HG03457 (cell line): ENCODE data around the gene MXRA8.
A peak's percentile ranks its signal among the peaks of the same experiment; 100 is the strongest.

Source experiments
- ATAC-seq: cut with Tn5 transposase; IDR thresholded peaks from one replicate; pipeline ENCODE4 v1.9.1; 2021; ENCODE audit warnings: moderate number of reproducible peaks; ENCODE audit not compliant: unreplicated experiment

The MXRA8 gene

DNA sequence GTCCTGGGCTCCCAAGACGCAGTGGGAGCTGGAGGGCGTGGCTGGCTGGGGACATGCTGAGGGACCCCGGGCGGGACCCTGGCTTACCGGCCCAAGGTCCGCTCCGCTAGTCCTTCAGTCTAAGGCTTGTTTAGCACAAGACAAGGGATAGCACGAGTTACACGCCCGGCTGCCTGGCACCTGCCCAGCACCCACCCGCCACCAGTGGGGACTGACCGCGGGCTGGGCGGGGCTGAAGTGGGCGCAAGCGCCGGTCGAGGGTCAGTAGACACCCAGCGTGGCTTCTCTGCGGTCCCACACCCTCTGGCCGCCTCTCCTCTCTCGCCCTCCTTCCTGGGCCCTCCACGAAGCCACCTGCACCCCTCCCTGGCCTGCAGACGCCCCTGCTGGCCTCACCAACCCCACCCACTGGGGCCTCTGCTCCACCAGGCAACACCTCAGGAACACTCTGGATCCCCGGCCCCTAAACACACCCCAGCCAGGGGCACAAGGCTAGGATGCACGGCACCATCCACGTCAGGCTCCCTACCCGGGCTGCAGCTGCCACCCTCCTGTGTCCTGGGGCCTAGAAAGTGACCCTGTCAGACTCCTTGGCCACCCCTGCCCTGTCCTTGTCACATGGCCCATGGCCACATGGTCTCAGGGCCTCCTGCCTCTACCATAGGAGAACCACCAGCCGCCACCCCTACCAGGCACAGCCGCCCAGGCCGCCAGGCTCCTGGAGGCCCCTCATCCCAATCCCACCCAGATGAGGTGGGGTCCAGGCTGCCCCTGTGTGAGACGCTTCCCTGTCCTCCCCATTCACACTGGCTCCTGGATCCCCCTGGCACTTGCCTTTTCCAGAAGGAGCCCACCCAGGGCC is 21.2 kb downstream of the MXRA8 start:
- ATAC-seq = no peak

DNA sequence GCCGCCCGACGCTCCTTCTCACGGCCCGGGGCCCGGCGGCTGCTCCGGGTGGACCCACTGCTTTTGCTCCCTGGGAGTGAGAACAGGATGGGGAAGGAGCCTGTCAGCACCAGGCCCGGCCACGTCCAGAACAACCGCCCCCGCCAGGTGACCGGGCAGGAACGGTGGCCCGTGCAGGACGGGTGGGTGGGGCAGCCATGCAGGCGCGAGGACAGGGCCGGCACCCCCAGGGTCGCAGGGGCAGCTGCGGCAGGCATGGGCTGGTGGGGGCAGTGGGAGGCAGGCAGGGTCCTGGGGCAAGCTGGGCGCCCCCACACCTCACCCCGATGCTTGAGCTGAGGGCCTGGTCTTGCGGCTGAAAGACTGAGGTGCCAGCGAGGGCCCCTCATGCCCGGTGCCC is 21.9 kb downstream of the MXRA8 start:
- no peak for ATAC-seq

DNA sequence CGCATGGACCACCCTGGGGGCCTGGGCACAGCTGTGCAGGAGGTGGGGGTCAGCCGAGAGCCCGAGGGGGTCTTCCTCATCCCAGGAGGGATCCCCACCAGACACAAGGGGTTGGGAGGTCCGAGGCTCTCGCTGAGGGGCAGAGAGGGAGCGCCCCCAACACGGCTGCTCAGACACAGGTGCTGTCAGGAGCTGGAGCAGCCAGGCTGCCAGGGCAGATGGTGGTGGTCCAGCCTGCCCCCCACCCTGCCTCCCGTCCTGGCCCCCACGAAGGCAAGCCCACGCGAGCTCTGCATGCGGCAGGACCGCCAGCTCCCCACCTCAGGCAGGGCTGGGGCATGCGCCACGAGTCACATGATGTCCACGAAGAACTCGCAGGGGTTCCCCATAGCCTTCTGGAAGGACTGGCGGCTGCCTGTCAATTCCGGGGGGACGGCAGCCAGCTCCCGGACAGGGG is 22.5 kb downstream of the MXRA8 start:
- ATAC-seq = no peak

DNA sequence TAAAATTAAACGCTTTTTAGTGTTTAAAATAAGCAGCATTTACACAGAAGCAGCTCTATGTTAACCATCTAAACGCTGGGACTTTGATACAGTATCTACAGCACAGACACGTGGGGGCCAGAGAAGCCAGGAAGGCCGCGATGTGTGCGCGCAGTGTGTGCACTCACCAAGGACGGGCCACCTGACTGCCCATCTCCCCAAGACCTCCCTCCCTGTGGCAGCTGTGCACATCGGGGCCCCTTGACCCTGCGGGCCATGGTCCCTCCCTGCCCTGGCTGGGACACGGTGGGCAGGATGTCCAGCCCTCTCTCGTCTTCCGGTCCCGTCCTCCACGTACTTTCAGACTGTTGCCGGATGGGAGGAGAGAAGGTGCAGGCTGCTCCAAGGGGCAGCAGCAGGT is 23.1 kb downstream of the MXRA8 start:
- no peak for ATAC-seq

DNA sequence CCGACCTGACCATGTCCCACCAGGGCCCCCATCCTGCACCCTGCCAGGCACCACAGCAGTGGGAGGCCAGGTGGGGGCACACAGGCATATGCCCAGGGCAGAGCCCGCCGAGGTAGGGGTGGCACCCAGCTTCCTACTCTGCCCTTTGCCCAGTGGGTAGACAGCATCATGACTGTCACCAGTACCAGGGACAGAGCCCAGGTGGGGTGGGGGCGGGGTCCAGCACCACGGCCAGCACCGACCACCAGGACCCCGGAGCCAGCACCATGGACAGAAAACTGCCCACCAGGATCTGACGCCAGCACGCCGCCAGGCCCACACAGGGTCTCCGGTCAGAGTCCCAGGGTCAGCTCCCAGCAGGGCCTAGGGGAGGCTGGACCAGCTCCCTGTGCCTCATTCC is 23.5 kb downstream of the MXRA8 start:
- ATAC-seq = no peak

DNA sequence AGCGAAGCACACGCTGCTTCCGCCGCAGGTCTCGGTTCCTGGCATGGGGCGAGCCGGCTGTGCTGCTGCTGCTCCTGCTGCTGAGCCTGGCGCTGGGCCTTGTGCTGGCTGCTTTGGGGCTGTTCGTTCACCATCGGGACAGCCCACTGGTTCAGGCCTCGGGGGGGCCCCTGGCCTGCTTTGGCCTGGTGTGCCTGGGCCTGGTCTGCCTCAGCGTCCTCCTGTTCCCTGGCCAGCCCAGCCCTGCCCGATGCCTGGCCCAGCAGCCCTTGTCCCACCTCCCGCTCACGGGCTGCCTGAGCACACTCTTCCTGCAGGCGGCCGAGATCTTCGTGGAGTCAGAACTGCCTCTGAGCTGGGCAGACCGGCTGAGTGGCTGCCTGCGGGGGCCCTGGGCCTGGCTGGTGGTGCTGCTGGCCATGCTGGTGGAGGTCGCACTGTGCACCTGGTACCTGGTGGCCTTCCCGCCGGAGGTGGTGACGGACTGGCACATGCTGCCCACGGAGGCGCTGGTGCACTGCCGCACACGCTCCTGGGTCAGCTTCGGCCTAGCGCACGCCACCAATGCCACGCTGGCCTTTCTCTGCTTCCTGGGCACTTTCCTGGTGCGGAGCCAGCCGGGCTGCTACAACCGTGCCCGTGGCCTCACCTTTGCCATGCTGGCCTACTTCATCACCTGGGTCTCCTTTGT is 24.7 kb downstream of the MXRA8 start:
- ATAC-seq = no peak

DNA sequence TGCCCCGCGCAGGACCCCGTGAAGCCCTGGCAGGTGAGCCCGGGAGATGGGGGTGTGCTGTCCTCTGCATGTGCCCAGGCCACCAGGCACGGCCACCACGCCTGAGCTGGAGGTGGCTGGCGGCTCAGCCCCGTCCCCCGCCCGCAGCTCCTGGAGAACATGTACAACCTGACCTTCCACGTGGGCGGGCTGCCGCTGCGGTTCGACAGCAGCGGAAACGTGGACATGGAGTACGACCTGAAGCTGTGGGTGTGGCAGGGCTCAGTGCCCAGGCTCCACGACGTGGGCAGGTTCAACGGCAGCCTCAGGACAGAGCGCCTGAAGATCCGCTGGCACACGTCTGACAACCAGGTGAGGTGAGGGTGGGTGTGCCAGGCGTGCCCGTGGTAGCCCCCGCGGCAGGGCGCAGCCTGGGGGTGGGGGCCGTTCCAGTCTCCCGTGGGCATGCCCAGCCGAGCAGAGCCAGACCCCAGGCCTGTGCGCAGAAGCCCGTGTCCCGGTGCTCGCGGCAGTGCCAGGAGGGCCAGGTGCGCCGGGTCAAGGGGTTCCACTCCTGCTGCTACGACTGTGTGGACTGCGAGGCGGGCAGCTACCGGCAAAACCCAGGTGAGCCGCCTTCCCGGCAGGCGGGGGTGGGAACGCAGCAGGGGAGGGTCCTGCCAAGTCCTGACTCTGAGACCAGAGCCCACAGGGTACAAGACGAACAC is 25.4 kb downstream of the MXRA8 start:
- ATAC-seq = no peak

DNA sequence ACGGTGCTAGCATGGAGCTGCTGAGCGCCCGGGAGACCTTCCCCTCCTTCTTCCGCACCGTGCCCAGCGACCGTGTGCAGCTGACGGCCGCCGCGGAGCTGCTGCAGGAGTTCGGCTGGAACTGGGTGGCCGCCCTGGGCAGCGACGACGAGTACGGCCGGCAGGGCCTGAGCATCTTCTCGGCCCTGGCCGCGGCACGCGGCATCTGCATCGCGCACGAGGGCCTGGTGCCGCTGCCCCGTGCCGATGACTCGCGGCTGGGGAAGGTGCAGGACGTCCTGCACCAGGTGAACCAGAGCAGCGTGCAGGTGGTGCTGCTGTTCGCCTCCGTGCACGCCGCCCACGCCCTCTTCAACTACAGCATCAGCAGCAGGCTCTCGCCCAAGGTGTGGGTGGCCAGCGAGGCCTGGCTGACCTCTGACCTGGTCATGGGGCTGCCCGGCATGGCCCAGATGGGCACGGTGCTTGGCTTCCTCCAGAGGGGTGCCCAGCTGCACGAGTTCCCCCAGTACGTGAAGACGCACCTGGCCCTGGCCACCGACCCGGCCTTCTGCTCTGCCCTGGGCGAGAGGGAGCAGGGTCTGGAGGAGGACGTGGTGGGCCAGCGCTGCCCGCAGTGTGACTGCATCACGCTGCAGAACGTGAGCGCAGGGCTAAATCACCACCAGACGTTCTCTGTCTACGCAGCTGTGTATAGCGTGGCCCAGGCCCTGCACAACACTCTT is 26.2 kb downstream of the MXRA8 start:
- ATAC-seq = no peak

DNA sequence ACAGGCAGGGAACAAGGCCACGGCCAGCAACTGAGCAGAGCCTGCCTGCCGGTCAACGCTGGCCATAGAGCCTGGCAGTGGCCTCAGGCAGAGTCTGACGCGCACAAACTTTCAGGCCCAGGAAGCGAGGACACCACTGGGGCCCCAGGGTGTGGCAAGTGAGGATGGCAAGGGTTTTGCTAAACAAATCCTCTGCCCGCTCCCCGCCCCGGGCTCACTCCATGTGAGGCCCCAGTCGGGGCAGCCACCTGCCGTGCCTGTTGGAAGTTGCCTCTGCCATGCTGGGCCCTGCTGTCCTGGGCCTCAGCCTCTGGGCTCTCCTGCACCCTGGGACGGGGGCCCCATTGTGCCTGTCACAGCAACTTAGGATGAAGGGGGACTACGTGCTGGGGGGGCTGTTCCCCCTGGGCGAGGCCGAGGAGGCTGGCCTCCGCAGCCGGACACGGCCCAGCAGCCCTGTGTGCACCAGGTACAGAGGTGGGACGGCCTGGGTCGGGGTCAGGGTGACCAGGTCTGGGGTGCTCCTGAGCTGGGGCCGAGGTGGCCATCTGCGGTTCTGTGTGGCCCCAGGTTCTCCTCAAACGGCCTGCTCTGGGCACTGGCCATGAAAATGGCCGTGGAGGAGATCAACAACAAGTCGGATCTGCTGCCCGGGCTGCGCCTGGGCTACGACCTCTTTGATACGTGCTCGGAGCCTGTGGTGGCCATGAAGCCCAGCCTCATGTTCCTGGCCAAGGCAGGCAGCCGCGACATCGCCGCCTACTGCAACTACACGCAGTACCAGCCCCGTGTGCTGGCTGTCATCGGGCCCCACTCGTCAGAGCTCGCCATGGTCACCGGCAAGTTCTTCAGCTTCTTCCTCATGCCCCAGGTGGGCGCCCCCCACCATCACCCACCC is 27.0 kb downstream of the MXRA8 start, which contains the start of gene TAS1R3:
Gene TAS1R3, plus strand, starts transcription at position 213 of the 898 bp plus-strand sequence. Its CDS starts 66 bp downstream, at position 279.
- no peak for ATAC-seq

DNA sequence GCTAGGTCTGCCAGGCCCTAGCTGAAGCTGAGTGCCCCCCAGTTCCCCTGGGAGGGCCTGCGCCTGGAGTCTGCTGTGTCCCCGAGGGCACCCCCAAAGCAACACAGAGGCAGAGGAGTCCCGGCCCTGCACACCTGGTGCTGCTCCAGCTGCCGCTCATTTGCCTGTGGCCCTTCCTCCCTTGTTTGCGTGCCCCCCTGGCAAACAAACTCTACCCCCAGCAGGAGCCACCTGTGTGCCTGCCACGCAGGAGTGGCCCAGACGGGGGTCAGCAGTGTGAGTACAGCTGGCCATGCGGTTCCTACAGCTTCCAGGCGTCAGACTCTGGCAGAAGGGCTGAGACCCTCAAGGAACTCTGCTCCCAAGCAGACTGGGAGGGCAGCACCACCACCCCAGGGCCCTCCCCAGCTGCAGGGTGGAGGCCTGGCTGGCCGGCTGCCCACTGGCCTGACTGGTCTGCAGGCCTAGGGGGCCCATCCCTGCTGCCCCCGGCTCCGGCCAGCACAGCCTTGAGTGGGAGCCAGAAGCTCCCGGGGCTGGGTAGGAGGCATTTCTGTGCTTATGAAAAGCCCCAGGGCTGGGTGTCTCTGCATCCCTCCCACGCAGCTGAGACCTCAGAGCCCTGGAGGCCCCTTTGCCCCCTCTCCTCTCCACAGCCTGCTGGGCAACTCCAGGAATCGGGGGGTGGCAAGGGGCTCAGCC is 27.8 kb downstream of the MXRA8 start:
- no peak for ATAC-seq

DNA sequence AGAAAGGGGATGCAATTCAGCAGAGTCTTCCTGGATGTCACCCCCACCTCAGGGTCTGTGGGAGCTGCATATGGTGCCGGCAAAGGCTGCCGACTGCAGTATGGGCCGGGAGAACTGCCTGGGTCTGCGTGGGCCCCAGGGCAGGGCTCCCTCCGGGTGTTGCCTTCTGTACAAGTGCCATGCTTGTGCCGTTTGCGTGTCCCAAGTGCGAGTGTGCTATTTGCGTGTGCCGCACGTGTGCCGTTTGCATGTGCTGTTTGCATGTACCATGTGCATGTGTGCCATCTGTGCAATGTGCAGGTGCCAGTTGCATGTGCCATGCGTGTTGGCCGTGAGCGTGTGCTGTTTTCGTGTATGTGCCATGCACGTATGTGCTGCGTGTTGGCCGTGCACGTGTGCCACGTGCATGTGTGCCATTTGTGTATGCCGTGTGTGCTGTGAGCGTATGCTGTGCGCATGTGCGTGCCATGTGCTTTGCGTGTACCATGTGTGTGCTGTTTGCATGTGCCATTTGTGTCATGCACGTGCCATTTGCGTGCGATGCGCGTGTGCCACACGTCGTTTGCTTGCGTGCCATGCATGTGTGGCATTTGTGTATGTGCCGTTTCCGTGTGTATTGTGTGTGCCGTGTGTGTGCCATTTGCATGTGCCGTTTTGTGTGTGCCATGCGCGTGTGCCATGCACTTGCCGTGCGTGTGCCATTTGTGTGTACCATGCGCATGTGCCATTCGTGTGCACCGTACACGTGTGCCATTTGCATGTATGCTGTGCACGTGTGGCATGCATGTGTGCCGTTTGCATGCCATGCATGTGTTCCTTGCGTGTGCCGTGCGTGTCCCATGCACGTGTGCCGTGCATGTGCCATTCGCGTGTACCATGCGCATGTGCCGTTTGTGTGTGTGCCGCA is 28.8 kb downstream of the MXRA8 start:
- ATAC-seq = no peak

DNA sequence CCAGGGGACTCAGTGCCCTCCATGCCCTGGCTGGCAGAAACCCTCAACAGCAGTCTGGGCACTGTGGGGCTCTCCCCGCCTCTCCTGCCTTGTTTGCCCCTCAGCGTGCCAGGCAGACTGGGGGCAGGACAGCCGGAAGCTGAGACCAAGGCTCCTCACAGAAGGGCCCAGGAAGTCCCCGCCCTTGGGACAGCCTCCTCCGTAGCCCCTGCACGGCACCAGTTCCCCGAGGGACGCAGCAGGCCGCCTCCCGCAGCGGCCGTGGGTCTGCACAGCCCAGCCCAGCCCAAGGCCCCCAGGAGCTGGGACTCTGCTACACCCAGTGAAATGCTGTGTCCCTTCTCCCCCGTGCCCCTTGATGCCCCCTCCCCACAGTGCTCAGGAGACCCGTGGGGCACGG is 30.1 kb downstream of the MXRA8 start:
- no peak for ATAC-seq

DNA sequence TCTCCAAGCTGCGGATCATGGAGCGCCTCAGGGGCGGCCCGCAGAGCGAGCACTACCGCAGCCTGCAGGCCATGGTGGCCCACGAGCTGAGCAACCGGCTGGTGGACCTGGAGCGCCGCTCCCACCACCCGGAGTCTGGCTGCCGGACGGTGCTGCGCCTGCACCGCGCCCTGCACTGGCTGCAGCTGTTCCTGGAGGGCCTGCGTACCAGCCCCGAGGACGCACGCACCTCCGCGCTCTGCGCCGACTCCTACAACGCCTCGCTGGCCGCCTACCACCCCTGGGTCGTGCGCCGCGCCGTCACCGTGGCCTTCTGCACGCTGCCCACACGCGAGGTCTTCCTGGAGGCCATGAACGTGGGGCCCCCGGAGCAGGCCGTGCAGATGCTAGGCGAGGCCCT is 31.1 kb downstream of the MXRA8 start:
- no peak for ATAC-seq

DNA sequence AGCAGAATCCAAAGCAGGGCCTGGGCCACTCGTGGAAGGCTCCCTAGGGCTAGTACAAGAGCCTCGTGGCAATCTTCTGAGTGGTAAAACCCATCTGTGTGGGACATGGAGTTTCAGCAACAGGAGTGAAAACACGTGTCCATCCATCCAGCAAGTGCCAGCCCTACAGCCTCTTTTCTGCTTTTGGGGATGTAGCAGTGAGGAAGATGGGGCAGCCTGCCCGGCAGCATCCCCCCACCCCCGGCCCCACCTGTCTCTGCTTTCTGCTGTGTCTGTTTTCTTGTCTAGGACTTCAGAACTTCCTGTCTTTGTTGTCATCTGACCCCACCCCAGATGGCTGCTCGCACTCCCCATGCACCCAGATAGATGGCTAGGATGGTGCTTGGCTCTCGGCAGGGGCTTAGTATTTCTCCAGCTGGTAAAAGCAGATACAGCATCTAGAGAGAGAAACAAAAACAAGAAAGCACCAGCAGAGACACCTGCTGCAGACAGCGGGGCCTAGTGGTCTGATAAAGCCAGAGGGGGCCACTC is 32.2 kb downstream of the MXRA8 start:
- ATAC-seq = no peak

DNA sequence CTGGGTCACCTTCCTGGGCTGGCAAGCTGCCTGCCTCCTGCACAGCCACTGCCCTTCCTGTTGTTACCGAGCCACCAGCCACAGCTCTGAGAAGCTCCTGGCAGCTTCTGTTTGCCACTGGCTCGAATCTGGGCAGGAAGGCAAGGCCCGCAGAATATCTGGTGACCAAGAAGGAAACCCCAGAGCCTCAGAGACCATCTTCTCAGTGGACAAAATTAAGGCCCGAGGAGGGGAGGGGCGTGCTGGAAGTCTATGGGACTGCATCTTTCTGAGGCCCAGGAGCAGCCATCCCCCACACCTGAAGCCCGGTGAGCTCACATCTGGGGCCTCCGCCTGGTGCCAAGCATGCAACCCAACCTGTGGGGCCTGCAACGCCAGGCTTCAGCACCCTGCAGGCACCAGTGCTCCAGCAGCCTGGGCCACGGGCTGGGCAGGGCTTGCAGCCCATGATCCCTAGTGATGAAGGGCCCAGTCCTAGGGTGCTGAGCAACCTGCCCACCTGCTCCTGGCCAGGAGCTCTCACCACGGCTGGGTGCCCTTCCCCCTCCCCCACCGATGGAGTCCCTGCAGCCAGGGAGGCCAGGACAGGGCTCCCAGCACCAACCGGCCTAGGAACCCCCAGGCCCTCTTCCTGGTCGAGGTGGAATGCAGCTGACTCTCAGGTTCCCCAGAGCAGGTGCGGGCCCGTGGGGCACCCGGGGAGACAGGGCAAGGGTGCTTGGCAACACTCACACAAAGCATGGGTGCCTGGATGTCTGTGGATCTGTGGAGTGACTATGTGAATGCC is 32.9 kb downstream of the MXRA8 start:
- ATAC-seq = no peak

DNA sequence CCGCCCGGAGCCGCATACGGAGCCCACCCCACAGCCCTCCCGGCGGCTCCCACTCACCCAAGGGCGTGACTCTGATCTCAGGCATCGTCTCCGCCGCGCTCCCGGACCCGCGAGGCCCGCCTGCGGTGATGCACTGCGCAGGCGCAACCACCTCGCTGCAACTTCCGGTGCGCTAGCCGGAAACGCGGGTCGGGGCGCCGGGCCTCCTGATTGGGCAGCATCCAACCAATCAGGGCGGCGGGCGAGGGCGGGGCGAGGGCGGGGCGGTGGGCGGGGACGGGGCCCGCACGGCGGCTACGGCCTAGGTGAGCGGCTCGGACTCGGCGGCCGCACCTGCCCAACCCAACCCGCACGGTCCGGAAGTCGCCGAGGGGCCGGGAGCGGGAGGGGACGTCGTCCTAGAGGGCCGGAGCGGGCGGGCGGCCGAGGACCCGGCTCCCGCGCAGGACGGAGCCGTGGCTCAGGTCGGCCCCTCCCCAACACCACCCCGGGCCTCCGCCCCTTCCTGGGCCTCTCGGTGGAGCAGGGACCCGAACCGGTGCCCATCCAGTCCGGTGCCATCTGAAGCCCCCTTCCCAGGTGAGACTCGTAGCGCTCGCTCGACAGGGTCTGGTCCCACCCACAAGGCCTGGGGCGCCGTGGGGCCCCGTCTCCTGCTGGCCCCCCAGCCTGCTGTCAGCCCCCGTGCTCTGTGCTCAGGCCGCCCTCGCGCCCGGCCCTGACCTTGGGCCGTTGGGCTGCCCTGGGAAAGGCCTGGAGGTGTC is 33.6 kb downstream of the MXRA8 start, which contains the start of the genes CPTP and INTS11:
Gene CPTP, plus strand, starts transcription at position 279 of the 764 bp plus-strand sequence. CDS start 2,109 bp downstream, outside the sequence.
Gene INTS11, minus strand, starts transcription at position 137 of the 764 bp plus-strand sequence. Its CDS starts 52 bp downstream, at position 85.
- ATAC-seq = peak; percentile 41
